Islet of Langerhans (tissue), 1 donor: Measurements from ENCODE around the gene KCTD1.

Experiments used
- FAIRE-seq: peaks from one replicate; lab custom pipeline; 2011; peaks lifted over from hg19 to GRCh38; lab: Jason Lieb, UNC

Gene KCTD1

DNA sequence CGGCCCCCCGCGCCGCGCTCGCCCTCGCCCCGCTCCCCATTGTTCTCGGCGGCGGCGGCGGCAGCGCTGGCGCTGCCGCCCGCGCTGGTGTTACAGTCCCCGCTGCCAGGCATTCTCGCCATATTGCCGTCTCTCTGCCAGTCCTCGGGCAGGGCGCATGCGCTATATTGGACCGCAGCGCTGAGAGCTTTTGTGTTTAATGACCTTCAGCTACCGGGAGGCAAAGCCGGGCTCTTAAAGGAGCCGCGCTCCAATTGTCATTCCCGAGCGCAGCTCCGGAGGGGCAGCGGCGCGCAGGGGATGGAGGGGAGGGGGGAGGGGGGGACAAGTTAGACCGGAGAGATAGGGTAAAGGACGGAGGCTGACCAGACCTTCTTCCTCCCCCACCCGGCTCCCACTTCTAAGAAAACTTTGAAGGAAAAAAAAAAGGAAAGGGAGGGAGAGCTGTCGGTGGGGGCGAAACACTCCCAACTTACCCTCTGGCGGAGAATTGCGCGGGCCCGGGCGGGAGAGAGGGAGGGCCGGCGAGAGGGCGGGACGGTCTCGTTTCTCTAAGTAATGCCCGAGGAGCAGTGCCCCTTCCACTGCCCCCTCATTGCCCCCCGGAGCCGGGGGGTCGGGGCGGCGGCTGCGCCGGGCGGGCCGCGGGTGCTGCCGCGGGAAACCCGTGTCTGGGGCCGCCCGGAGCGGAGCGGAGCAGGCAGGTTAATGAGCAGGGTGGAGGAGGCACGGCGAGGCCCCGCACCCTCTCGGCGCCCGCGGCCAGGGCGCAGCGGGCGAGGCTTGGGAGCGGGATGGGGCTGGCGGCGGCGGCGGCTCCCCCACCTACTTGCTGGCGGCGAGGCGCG, at the start of gene KCTD1:
Gene KCTD1, minus strand, starts transcription at position 139 of the 848 bp plus-strand sequence. Its CDS starts 17 bp downstream, at position 122.
- FAIRE-seq = no peak

DNA sequence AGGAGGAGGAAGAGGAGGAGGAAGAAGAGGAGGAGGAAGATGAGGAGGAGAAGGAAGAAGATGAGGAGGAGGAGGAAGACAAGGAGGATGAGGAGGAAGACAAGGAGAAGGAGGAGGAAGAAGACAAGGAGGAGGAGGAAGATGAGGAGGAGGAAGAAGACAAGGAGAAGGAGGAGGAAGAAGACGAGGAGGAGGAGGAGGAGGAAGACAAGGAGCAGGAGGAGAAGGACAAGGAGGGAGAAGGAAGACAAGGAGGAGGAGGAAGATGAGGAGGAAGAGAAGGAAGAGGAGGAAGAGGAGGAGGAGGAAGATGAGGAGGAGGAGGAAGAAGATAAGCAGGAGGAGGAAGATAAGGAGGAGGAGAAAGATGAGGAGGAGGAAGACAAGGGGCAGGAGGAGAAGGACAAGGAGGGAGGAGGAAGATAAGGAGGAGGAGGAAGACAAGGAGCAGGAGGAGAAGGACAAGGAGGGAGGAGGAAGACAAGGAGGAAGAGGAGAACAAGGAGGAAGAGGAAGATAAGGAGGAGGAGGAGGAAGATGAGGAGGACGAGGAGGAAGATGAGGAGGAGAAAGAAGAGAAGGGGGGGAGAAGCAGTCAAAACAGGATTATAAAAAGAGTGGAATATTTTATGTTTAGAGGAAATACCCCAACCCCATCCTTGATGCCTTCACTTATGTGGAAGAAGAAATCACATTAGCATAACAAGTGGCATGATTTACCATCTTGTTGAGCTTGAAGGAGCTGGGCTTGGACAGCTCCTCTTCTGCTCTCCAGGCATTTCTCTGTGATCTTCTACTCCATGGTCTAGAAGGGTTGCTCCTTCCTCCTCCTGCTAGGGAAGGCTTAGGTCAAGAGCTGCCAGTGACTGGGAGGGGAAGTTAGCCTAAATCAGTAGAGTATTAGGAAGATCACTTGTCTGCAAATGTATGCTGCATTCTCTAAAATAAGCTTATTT, 45.3 kb upstream of the KCTD1 start:
- FAIRE-seq = no peak

DNA sequence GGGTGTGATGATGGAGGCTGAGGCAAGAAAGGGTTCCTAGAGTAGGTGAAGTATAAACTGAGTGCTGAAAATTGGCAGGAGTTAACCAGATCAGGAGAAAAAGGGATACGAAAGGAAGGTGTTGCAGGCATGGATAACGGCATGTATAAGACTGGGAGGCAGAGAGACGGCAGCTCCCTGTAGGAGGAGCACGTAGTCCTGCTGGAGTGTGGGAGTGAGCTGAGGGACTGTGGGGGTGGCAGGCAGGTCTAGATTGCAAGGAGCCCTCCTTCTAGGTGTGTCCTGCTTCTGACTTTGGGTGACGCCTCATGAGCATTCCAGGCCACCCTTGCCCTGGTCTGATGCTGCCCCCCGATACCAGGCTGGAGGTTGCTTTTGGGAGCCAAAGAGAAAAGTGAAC, 36.4 kb upstream of the KCTD1 start:
- no peak for FAIRE-seq

DNA sequence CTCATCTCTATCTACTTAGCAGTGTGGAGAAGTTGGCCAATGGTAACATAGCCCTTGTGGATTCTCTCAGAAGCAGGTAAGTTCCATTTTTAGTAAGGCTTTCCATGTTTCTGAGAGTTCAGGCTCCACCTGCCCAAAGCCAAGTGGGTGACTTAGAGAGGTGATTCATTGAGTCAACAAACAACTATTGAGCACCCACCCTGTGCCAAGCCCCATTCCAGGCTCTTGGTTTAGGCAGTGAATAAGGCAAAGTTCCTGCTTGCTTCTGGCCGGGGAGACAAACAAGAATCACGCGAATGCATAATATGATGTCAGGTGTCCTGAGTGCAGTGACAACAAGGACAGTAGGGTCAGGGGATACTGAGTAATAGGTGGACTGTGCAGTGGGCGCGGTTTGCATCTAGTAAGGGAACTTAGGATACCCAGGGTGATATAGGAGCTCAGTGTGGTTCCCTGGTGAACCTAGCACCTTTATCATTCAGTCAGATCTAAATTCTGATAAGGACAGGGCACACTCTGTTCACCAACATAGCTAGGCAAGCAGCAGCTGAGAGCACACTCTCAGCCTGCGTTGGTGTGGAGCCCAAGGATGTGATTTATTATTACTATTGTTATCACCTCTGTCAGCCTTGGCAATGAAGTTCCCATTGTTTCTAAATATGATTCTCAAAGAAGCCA, 31.7 kb upstream of the KCTD1 start:
- FAIRE-seq = no peak

DNA sequence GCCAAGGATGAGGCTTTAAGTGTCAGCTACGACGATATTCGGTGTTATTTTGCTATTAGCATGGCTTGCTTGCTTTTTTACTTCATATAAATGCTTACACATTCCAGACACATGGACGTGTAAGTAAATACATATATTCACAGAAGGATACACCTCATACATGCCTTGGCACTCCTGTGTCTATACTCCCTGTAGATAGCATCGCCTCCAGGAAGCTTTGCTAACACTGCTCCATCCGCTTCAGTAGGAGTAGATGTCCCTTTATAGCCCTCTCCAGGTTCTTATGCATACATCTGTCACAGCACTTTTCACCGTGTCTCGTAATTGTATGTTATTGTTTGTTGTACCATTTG, 27.5 kb upstream of the KCTD1 start:
- no peak for FAIRE-seq

DNA sequence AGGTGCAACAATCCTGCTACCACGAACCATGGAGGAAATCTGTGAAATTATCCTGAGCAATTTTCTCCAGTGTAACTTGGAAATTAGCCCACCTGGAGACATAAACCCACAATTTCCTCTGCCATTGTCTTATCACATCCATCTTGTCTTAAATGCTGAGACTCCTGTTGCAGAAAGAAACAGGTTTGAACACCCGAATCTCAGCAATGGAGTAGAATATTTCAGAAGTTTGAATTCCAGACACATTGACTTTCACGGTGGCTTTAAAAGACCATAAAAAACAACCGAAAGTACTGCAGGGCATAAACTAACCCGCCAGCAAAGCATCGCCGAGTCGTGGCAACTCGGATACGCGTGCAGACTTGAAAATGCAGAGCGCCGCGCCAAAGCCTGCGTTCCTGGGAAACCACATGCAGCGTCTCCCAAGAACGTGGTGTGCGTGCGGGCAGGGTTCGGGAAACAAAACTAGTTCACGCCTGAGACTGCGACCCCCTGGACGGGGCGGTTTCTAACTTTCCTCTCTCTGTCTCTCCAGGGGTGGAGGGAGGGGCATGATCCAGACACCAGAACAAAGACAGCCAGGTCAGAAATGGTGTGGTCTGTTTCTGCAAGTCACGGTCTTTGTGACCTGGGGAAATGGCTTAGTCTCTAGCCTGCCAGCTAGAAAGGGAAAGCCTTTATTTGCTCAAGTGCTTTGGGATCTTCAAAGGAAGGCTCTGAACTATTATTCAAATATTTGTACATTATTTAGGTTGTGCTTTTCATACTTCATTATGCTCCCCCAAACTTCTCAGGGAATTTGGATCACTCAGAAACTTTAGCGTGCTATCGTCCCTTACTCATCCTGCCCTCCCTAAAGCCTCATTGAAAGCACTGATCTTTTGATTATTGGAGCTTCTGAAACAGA, 26.9 kb upstream of the KCTD1 start:
- FAIRE-seq = no peak

DNA sequence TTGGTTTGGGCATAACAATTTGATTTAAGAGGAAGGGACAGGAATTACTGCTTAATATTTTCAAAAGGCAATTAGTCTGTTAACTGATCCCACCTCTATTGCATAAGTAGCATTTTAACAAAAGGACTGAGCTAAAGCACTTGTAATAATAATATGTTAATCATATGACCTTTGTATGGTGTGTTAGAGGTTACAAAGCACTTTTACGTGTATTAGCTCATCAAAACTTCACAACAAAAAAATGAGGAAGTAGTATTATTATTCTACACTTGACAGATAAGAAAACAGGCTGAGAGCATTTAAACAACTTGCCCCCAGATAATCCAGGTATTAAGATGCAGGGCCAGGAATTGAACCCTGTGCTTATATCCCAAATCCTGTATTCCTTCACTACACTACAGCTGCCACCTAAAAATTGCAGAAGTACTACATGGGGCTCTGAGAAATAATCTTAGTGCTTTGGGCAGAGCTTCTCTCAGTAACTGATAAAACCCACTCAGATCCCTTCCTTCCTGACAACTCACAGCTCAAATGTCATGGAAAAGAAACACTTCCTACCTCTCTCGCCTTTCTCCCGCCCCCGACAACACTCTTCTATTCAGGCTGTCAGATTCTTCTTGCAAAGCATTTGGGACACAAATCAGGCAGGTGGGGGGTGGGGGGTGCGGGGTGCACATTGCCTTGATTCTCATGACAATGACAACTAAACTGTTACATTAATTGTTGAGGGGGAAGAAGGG, 20.7 kb upstream of the KCTD1 start:
- no peak for FAIRE-seq

DNA sequence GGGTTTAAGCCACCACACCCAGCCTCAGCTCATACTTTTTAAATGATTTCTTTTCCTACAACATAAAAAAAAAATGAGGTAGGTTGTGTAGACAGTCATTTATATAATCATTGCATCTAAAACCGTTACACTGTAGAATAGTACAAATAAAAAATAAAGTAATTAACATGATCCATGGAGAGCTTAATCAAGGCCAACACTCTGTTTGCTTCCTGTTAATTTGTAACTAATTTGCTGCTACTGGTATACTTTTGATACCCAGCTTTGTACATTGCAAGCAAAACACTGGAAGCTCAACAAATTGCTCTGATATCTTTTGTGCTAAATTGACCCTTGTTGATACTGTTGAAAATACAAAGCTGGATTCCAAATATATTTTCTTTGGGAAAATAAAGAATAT, 20.2 kb upstream of the KCTD1 start:
- FAIRE-seq = peak; percentile 13

DNA sequence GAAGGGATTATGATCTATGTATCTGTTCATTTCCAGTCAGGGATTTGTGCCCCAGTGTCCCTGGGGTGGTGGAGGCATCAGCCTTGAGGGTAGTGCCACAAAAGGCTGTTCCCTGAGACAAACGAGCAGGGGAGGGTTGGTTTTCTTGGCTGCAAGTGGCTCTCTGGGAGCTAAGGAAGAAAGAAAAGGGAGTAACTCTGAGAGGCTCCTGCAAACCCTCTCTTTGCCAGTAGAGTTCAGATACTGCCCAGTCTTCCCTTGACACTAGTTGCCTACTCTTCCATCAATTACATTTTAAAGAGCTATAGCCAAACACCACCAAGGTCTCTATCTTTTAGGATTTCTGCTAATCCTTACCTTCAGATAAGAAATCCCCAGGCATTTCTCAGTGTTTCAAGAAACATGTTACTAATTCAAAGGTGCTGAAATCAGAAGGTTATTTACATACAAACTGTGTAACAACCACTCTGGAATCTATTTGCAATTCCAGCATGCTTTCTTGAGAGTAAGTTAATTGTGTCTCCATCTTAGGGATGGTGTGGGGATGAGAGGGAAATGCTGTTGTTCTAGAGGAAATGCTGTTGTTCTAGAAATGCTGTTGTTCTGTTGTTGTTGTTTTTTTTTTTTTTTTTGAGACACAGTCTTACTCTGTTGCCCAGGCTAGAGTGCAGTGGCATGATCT, 18.7 kb upstream of the KCTD1 start:
- FAIRE-seq = no peak

DNA sequence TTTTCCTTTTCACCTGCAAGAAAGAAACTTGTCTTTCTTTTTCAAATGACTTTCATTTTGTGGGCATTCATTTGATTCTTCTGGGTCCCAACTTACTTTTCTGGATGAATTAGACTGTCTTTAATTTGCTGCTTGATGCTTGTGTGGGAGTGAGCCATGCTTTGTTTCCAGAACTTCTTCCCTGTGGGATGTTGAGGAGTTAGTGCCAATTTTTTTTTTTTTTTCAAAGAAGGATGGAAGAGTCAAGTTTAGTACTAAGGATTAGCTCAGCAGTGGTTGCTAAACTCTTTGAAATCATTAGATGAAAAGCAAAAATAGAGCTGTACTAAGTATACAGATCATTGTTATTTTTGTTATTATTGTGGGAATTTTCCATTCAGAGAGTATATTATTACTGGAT, 17.2 kb upstream of the KCTD1 start:
- FAIRE-seq = no peak

DNA sequence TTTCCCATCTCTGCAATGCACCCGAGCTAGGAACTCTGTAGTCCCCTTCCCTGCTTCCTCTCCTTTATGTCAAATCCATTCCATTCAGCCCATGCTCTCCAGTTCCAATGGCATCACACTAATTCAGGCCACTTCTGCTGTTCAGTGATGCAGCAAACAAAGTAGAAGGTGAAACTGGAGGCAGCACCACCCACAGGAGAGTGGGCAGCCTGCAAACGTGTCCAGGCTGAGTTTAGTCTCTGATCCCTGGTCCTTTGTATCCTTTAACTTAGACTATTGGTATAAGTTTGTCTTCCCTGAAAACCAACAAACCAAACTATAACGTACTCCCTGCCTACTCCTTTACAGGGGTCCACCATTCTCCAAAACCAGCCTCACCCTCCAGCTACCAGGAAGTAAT, 14.7 kb upstream of the KCTD1 start:
- no peak for FAIRE-seq

DNA sequence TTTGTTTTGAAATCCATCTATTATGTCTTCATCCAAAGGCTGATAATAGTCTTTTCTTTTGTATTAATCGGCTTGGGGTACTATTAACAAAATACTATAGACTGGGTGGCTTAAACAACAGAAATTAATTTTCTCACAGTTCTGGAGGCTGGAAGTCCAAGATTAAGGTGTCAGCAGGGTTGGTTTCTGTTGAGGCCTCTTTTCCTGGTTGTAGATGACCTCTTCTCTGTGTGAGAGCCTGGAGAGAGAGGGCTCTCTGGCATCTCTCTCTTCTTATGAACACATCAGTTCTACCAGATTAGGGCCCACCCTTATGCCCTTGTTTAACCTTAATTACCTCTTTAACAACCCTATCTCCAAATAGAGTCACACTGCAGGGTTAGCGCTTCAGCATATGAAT, 14.2 kb upstream of the KCTD1 start:
- FAIRE-seq = no peak

DNA sequence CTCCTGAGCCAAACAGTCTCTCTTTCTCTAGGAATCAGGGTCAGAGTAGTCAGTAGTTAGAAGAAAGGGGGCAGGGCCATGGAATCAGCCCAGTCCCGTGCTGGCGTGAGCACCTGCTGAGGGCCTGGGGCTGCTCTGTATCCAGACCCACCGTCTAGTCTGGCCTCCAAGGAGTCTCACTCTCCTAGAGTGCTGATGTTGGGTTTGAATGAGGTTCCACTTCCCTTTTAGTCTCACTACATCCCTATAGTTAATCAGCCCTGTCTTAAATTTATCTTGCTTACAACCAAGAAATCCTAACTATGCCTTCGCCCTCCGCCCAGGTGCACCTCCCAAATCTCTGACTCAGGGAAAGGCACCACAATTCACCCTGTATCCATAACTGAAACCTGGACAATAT, 13.4 kb upstream of the KCTD1 start:
- no peak for FAIRE-seq

DNA sequence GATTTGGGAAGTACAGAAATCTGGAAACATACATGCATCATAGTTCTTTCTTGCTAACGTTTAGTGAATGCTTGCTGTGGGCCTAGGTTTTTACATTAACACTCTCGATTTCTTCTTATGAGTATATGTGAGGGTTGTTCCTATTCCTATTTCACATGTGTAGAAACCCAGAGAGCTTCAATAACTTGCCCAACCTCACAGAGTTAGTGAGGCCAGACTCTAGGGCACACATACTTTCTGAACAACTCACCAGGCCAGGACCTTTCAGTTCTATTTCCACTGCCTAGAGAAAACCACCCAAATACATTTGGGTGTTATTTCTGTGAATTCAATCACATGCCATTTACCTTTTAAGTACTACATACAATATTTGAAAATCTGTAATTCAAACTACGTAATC, 8.2 kb upstream of the KCTD1 start:
- FAIRE-seq = no peak

DNA sequence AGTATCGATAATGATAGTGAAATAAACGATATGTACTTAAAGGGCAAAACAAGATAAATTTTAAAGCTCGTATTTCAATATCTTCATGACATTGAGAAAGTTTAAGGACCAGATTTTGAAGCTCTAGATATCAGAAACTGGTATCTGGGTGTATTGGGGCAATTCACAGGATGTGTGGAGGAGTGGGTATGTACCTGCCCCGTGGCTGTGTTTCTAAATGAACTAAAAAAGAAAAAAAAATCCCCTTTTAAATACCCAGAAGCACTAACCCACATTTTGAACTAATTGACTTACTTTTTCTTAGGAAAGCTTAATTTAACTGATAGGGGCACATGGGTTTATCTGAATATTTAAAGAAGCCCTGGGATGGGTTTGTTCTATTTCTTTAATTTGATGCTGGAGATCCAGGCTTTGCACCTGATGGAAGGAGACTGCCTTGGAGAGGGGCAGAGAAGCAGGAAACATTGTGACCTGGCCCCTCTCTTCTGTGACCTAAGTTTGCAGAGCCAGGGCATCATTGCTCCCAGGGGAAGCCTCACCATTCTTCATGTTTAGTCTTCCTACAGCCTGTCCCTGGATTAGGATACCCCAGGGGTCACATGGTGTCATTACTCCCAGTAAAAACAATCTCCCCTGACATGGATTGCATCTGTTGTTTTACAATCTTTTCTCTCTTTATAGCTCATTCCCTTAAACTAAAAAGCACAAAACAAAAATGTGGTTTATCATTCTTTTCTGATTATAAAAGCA, 7.6 kb upstream of the KCTD1 start:
- FAIRE-seq = no peak

DNA sequence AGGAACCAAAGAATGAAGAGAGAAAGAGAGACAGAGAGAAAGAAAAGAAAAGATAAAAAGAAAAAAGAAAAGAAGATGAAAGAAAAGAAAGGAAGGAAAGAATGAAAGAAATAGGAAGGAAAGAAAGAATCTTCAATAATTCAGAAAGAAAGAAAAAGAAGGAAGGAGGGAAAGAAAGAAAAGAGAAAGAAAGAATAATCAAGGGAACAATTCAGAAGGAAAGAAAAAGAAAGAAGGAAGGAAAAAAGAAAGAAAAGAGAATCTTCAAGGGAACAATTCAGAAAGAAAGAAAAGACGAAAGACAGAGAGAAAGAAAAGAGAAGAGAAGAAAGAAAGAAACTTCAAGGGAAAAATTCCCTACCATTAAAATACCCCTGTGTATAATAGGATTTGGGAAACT, 5.6 kb upstream of the KCTD1 start:
- FAIRE-seq = no peak

DNA sequence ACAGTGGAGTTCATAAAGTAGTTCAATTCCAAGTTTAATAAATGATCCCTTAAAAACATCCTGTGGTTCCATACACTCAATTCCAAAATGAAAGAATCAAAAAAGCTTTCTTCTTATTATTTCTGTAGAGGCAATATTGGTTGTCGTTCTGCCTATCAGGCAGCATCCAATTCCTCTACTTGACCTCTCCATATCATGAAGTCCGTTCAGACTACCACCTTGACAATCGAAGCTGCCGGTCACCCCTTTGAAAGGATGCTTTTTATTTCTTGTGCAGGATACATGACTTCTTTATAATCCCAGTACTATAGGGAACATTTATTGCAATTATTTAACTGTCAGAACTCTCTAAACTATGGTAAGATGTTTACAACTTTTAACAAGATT, 3.3 kb upstream of the KCTD1 start:
- no peak for FAIRE-seq

DNA sequence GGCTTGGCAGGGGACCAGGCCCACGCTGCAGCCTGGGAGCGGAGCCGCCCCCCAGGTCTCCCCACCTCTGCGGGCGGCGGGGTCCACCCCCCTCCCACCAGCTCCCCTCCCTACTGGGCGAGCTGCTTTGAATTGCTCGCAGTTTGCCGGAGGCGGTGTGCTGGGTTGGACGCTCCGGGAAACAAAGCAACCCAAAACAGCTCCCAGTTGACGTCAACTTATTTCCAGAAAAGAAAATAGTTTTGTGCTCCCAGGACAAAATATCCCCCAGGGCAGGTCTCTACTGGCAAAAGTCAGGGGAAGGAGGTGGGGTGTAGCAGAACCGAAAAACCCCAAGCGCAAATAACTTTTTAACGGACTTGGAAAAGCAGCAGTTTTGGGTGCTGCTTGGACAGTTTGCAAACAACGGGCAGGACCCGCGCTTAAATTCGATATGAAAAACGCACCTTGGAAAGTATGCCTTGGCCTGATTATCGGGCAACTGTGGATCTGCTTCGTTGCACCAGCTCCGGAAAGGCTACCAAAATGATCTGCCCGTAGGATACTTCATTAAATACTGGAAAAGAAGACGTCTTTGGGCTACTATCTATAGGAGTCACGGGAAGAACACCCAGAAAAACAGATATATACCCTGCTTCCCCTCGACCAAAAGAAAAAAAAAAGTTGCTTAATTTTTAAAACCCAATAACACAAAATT, 2.8 kb upstream of the KCTD1 start:
- FAIRE-seq = no peak
